RWPE2 (cell line): Measurements from ENCODE around the gene DMD.

ENCODE experiments used
- ATAC-seq: fragments of 200-7000 bp; cut with Tn5 transposase; 3 replicates; pipeline ENCODE4 v1.9.1; 2021; ENCODE audit warnings: low read depth
- DNase-seq: peaks from one replicate; pipeline ENCODE4 v3.0.0-alpha.2; 2020; ENCODE audit warnings: low spot score
- H3K27ac ChIP-seq: fragments of 450-650 bp; 2 replicates; pipeline ENCODE4 v1.5.1; 2017; ENCODE audit warnings: mild to moderate bottlenecking; ENCODE audit not compliant: poor library complexity, severe bottlenecking
- H3K27me3 ChIP-seq: fragments of 250-450 bp; sonication (Bioruptor Pico); 2 replicates; pipeline ENCODE4 v1.5.1; 2021; ENCODE audit warnings: mild to moderate bottlenecking, moderate library complexity; ENCODE audit not compliant: insufficient read depth, poor library complexity, severe bottlenecking
- H3K36me3 ChIP-seq: fragments of 250-450 bp; sonication (Bioruptor Pico); 2 replicates; pipeline ENCODE4 v1.5.1; 2020; ENCODE audit warnings: low read depth, mild to moderate bottlenecking, moderate library complexity
- H3K4me1 ChIP-seq: fragments of 250-450 bp; sonication (Bioruptor Pico); 2 replicates; pipeline ENCODE4 v1.5.1; 2021; ENCODE audit warnings: mild to moderate bottlenecking, moderate library complexity; ENCODE audit not compliant: insufficient read depth, poor library complexity, severe bottlenecking
- H3K4me3 ChIP-seq: fragments of 250-450 bp; sonication (Bioruptor Pico); 2 replicates; pipeline ENCODE4 v1.5.1; 2021; ENCODE audit warnings: mild to moderate bottlenecking, moderate library complexity; ENCODE audit not compliant: severe bottlenecking
- H3K9me3 ChIP-seq: fragments of 250-450 bp; sonication (Bioruptor Pico); 2 replicates; pipeline ENCODE4 v1.5.1; 2021; ENCODE audit warnings: mild to moderate bottlenecking, moderate library complexity; ENCODE audit not compliant: severe bottlenecking
- CTCF ChIP-seq: fragments of 450-650 bp; IDR thresholded peaks from one replicate; pipeline ENCODE4 v1.5.1; 2017; ENCODE audit warnings: mild to moderate bottlenecking, moderate library complexity; ENCODE audit not compliant: poor library complexity, severe bottlenecking

DMD gene

GRCh38 chrX:32048285-32048684 lies 1163.1 kb downstream of the DMD start:
- no peak overlapping the region for H3K27ac ChIP-seq
- H3K36me3 ChIP-seq: no peaks in the 10 kb centered on the region
- H3K9me3 ChIP-seq: no peaks in the 10 kb centered on the region
- DNase-seq (no peak), ATAC-seq (no peak)
- TF ChIP-seq CTCF: no peak
- no peak overlapping the region for H3K4me3 ChIP-seq
- no peaks in the 10 kb centered on the region for H3K27me3 ChIP-seq
- no peaks in the 10 kb centered on the region for H3K4me1 ChIP-seq

DNA sequence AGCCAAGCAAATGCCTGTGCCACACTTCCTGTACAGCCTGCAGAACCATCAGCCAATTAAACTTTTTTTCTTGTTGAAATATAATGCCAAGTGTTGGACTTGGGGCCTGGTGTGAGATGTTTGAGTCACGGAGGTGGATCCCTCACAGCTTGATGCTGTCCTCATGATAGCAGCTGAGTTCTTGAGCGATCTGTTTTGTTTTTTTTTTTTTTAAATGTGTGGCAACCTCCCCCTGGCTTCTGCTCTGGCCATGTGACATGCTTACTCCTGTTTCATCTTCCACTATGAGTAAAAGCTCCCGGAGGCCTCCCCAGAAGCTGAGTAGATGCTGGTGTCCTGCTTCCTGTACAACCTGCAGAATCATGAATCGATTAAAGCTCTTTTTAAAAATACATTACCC lies 1166.2 kb downstream of the DMD start:
- ATAC-seq (no peak), DNase-seq (no peak)
- H3K4me3 ChIP-seq: no peak overlapping the region
- no peak for TF ChIP-seq CTCF
- H3K36me3 ChIP-seq: no peaks in the 10 kb centered on the region
- no peaks in the 10 kb centered on the region for H3K27me3 ChIP-seq
- H3K27ac ChIP-seq: no peak overlapping the region
- H3K9me3 ChIP-seq: no peaks in the 10 kb centered on the region
- H3K4me1 ChIP-seq: no peaks in the 10 kb centered on the region

GRCh38 chrX:32041181-32041580 lies 1170.2 kb downstream of the DMD start:
- Histone ChIP-seq H3K27ac (no peak overlapping the region), H3K4me1 (no peaks in the 10 kb centered on the region), H3K27me3 (no peaks in the 10 kb centered on the region), H3K36me3 (no peaks in the 10 kb centered on the region), H3K9me3 (no peaks in the 10 kb centered on the region), H3K4me3 (no peak overlapping the region)
- DNase-seq (no peak), ATAC-seq (no peak)
- no peak for TF ChIP-seq CTCF

DNA sequence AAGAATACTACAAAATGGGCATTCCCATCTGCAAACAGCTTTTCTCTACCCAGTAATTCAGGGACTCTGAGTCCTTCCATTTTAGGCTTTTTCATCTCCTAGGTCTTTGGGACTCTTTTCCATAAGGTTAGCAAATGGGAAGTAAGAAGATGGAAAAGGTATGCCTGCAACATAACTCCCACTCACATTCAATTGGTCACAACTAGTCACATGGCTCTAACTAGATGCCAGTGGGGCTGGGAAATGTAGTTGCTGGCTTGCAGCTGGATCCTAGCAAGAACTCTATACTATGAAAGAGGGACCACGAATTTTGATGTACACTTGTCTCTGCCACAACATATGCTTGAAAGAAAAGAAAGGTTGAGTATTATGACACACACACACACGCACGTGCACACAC lies 1184.6 kb downstream of the DMD start:
- Histone ChIP-seq H3K27me3 (no peaks in the 10 kb centered on the region), H3K36me3 (no peaks in the 10 kb centered on the region), H3K9me3 (no peaks in the 10 kb centered on the region), H3K27ac (no peak overlapping the region), H3K4me3 (no peak overlapping the region), H3K4me1 (no peaks in the 10 kb centered on the region)
- ATAC-seq (no peak), DNase-seq (no peak)
- TF ChIP-seq CTCF: no peak

GRCh38 chrX:32024072-32024471 lies 1187.3 kb downstream of the DMD start:
- H3K27me3 ChIP-seq: no peaks in the 10 kb centered on the region
- no peaks in the 10 kb centered on the region for H3K36me3 ChIP-seq
- TF ChIP-seq CTCF: no peak
- H3K9me3 ChIP-seq: no peaks in the 10 kb centered on the region
- no peaks in the 10 kb centered on the region for H3K4me1 ChIP-seq
- no peak overlapping the region for H3K27ac ChIP-seq
- H3K4me3 ChIP-seq: no peak overlapping the region
- DNase-seq (no peak), ATAC-seq (no peak)
